NCI-H526 treated with DMSO at 0.1 percent for 48 hours (cell line): ENCODE measurements around the gene TUBB2B.
A peak's percentile ranks its signal among the peaks of the same experiment; 100 is the strongest.

ENCODE experiments used
- DNase-seq: peaks from one replicate; lab custom pipeline; 2025; lab: John Stamatoyannopoulos, UW

Gene TUBB2B

GRCh38 chr6:3232017-3232945 is 4.8 kb upstream of the TUBB2B start:
- DNase-seq: peak; percentile 78

GRCh38 chr6:3231247-3232016 is 4.0 kb upstream of the TUBB2B start:
- peak; percentile 89 for DNase-seq

- peak; percentile 94 for DNase-seq
Observed at GRCh38 chr6:3230900-3231246, 3.4 kb upstream of the TUBB2B start.

DNA sequence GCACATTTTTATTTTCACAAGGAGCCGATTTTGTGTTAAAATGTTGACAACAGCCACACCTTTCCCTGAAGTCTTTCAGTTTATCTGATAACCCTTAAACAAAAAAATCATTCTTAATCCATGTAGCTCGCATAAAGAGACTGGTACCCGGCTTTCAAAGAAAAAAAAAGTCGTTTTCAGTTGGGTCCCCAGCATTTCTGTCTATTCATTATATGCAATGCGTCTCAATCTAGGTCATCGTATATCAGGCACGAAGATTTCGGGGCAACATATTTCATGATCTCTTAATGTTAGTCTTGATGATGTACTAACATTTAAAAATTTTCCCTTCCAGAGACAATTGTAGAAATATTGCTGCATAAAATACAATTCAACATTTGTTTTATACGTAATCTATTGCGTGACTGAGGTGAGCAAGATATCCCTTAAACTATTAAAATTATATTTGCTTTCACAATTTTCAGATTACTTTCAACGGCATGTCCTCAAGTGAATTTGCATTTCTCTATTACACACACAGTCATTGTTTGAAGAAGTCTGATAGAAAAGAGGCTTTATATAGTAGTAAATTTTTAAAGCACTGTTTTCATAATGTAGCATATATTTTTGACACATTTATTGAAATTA is 2.9 kb upstream of the TUBB2B start:
- peak; percentile 94 for DNase-seq

- peak; percentile 63 for DNase-seq
Observed at GRCh38 chr6:3229566-3230178, 2.2 kb upstream of the TUBB2B start.

GRCh38 chr6:3228771-3229565 is 1.5 kb upstream of the TUBB2B start:
- DNase-seq: peak; percentile 85

DNA sequence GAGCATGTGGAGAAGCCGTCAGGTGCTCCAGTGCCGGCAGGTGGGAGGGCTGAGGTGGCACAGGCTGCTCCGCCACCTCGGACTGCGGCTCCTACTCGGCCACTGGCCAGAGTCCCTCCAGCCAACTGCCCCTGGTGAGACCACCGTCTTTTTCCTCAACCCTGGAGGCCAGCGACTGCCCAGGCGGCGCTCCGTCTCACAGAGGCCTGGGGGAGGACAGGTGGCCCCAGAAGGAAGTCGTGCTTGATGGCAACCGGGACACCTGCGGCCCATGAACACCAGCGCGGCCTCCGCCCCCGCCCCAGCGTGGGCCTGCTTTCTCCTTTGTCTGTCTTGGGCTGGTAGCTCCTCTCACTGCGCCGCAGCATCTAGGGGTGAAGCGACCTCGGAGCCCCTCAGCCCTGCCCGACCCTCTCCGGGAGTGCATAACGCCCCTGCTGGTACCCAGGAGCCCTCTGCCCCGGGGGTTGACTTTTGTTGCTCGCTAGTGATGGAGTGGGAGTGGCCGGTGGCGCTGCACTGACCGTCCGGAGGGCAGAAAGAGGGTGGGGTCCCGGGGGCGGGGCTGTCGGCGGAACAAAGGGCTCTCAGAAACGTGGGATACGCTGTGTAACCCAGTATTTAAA is 706 bp upstream of the TUBB2B start:
- DNase-seq: peak; percentile 94

- peak; percentile 20 for DNase-seq
Observed at GRCh38 chr6:3226481-3227362, 731 bp downstream of the TUBB2B start.

DNA sequence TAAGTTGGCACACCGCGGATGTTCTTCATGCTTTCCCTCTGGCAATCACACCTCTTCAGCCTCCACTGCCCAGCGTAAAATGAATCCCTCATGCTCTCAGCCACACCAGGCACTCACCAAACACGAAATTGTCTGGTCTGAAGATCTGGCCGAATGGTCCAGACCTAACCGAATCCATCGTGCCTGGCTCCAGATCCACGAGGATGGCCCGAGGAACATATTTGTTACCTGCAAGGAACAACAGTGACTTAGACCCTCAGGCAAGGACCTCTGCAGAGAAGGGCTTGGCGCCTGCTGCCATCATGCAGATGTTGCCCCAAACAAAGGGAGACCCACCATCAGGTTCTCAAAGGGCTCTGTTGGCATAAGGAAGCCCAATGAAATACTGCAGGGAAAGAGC is 1.4 kb downstream of the TUBB2B start:
- no peak for DNase-seq

- DNase-seq: no peak
Observed at GRCh38 chr6:3222506-3223038, 4.9 kb downstream of the TUBB2B start.

DNA sequence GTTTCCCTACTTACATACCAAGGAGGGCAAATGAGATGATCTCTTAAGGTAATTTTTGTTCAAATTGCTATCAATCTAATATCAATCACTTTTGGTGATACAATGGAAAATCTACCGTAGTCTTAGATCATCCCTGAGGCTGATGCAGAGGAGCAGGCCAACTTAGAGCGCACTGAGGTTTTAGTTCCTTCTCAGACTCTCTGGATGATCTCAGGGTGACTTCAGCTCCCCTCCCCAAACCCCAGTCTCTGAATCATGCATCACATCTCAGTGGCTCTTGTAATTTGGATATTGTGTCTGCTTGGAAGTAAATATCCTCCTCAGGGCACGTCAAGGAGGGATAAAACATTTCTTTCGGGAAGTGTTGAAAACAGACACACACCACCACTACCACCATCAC is 5.9 kb downstream of the TUBB2B start:
- no peak for DNase-seq

DNA sequence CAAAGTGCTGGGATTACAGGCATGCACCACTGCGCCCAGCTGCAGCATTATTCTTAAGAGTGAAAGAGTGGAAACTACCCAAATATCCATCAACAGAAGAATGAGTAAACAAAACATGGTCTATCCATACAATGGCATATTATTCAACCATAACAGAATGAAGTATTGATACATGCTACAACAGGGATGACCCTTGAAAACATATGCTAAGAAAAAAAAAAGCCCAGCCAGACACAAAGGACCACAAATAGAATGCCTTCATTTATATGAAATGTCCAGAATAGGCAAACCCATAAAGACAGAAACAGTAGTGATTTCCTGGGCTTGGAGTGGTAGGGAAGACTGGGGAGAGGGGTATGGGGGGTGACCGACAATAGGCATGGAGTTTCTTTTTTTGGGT is 7.1 kb downstream of the TUBB2B start:
- no peak for DNase-seq

GRCh38 chr6:3218266-3218665 is 9.2 kb downstream of the TUBB2B start:
- DNase-seq: no peak

DNA sequence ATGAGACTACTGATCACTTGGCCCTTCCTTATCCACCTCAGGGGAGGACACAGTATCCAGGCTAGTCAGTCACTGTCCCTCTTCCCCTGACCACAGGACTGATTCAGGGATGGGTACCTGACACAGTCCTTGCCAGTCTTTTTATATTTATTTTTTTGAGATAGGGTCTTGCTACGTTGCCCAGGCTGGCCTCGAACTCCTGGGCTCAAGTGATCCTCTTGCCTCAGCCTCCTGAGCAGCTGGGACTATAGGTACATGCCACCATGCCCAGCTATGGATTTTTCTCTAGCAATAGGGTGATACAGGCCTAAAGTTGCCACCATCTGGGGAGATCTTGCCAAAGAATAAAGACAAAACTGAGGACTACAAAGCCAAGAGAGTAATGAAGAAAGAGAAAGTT is 10.2 kb downstream of the TUBB2B start:
- no peak for DNase-seq

- DNase-seq: no peak
Observed at GRCh38 chr6:3214898-3215297, 12.6 kb downstream of the TUBB2B start.

GRCh38 chr6:3213334-3213695 is 14.1 kb downstream of the TUBB2B start:
- DNase-seq: no peak

- DNase-seq: no peak
Observed at GRCh38 chr6:3212261-3212660, 15.2 kb downstream of the TUBB2B start.

- DNase-seq: no peak
Observed at GRCh38 chr6:3211681-3212080, 15.8 kb downstream of the TUBB2B start.

GRCh38 chr6:3210024-3210610 is 17.3 kb downstream of the TUBB2B start:
- DNase-seq: no peak
